ENCODE results near the gene PTPRQ.

The PTPRQ gene

GRCh38 chr12:80553316-80553715 lies 109.3 kb downstream of the PTPRQ start:
- no peak overlapping the region for H3K4me3 ChIP-seq (ENCODE audit: low read depth, low read length)
- TF ChIP-seq, protein P1, sequence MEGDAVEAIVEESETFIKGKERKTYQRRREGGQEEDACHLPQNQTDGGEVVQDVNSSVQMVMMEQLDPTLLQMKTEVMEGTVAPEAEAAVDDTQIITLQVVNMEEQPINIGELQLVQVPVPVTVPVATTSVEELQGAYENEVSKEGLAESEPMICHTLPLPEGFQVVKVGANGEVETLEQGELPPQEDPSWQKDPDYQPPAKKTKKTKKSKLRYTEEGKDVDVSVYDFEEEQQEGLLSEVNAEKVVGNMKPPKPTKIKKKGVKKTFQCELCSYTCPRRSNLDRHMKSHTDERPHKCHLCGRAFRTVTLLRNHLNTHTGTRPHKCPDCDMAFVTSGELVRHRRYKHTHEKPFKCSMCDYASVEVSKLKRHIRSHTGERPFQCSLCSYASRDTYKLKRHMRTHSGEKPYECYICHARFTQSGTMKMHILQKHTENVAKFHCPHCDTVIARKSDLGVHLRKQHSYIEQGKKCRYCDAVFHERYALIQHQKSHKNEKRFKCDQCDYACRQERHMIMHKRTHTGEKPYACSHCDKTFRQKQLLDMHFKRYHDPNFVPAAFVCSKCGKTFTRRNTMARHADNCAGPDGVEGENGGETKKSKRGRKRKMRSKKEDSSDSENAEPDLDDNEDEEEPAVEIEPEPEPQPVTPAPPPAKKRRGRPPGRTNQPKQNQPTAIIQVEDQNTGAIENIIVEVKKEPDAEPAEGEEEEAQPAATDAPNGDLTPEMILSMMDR (IDR thresholded peaks at IDR 0.05; ENCODE audit: insufficient read depth, low read depth, low read length, missing control alignments) = no peak
- DNase-seq (ENCODE audit: low read depth) = no peak

DNA sequence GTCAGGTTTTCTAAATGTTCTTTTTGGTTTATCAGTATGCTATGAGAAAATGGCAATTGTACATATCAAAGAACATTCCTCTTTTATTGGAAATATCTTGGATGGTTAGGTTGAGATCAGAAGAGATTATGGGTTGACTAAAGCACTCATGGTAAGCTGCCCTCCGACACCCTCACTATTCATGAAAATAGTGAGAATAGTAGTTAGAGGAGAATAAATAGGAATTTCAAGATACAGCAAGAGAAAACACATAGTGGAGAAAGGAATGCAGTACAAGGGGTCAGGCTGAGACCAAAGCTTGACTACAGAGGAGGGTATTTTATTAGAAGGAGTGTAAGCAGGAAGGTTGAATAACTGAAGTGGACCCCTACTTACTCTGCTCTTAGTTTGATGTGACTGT lies 112.5 kb downstream of the PTPRQ start:
- no peak for DNase-seq (ENCODE audit: low read depth)
- TF ChIP-seq, protein P1 (IDR thresholded peaks at IDR 0.05; ENCODE audit: insufficient read depth, low read depth, low read length, missing control alignments) = no peak
- no peak overlapping the region for H3K4me3 ChIP-seq (ENCODE audit: low read depth, low read length)

GRCh38 chr12:80559766-80560165 lies 115.7 kb downstream of the PTPRQ start:
- peak; percentile 6 for DNase-seq (ENCODE audit: low read depth)
- TF ChIP-seq, protein P1 (IDR thresholded peaks at IDR 0.05; ENCODE audit: insufficient read depth, low read depth, low read length, missing control alignments) = no peak
- H3K4me3 ChIP-seq (ENCODE audit: low read depth, low read length) = no peak overlapping the region

- DNase-seq (ENCODE audit: low read depth) = no peak
- TF ChIP-seq, protein P1 (IDR thresholded peaks at IDR 0.05; ENCODE audit: insufficient read depth, low read depth, low read length, missing control alignments) = no peak
- no peak overlapping the region for H3K4me3 ChIP-seq (ENCODE audit: low read depth, low read length)
Observed at GRCh38 chr12:80565271-80565670, 121.2 kb downstream of the PTPRQ start.

- TF ChIP-seq, protein P1 (IDR thresholded peaks at IDR 0.05; ENCODE audit: insufficient read depth, low read depth, low read length, missing control alignments) = no peak
- DNase-seq (ENCODE audit: low read depth) = no peak
- H3K4me3 ChIP-seq (ENCODE audit: low read depth, low read length) = no peak overlapping the region
Observed at GRCh38 chr12:80567401-80567800, 123.4 kb downstream of the PTPRQ start.

- no peak overlapping the region for H3K4me3 ChIP-seq (ENCODE audit: low read depth, low read length)
- TF ChIP-seq, protein P1 (IDR thresholded peaks at IDR 0.05; ENCODE audit: insufficient read depth, low read depth, low read length, missing control alignments) = no peak
- no peak for DNase-seq (ENCODE audit: low read depth)
Observed at GRCh38 chr12:80576641-80577418, 132.8 kb downstream of the PTPRQ start.

GRCh38 chr12:80580254-80580653 lies 136.2 kb downstream of the PTPRQ start:
- TF ChIP-seq, protein P1 (IDR thresholded peaks at IDR 0.05; ENCODE audit: insufficient read depth, low read depth, low read length, missing control alignments) = no peak
- H3K4me3 ChIP-seq (ENCODE audit: low read depth, low read length) = no peak overlapping the region

More at GRCh38 chr12:80580254-80580653, 136.2 kb downstream of the PTPRQ start:
- DNase-seq (ENCODE audit: low read depth) = no peak

Measured in GM12865 (cell line).